Uterus (tissue), 4 donors: ENCODE results near the gene ENO4. TPM values are rescaled to one million over a fixed set of nuclear protein-coding genes. Genes with fewer than 3 reads are reported as not detected.

Experiments
- DNase-seq, 2 donors: peaks; one replicate each; pipeline ENCODE4 v3.0.0-alpha.2; 2019 to 2020
- H3K27ac ChIP-seq, 2 donors: fragments of 200-600 bp; sonication (generic); 1 replicate in 1 of 2; 2 replicates in 1 of 2; pipeline ENCODE4 v1.5.1; 2016 to 2018
- H3K27me3 ChIP-seq, 2 donors: fragments of 200-600 bp; sonication (generic); one replicate each; pipeline ENCODE4 v1.5.1; 2018 to 2019; ENCODE audit warnings: control low read depth in 1 of 2
- H3K36me3 ChIP-seq, 2 donors: fragments of 200-600 bp; sonication (generic); one replicate each; pipeline ENCODE4 v1.5.1; 2019; ENCODE audit warnings: control low read depth in 1 of 2
- H3K4me1 ChIP-seq, 2 donors: fragments of 200-600 bp; sonication (generic); one replicate each; pipeline ENCODE4 v1.5.1; 2018 to 2019; ENCODE audit warnings: control low read depth in 1 of 2
- H3K4me3 ChIP-seq, 2 donors: fragments of 200-600 bp; sonication (generic); 1 replicate in 1 of 2; 2 replicates in 1 of 2; pipeline ENCODE4 v1.5.1; 2018 to 2019; ENCODE audit warnings: mild to moderate bottlenecking in 1 of 2
- H3K9me3 ChIP-seq, 2 donors: fragments of 200-600 bp; sonication (generic); one replicate each; pipeline ENCODE4 v1.5.1; 2019; ENCODE audit warnings: control low read depth in 1 of 2
- POLR2A ChIP-seq, 2 donors: fragments of 450-650 bp; IDR thresholded peaks; one replicate each; pipeline ENCODE4 v1.6.1; 2016; ENCODE audit warnings: antibody characterized with exemption in 2 of 2, mild to moderate bottlenecking in 1 of 2, moderate library complexity in 1 of 2
- intact Hi-C: fragments of 100-400 bp; cut with DNase I; formaldehyde crosslinking; loops from one replicate; pipeline ENCODE4 v1.15.1; 2023; ENCODE audit warnings: low total_unique reads
- total RNA-seq, 4 donors: library from RNA; depleted of rRNA in 3 of 4; stranded (reverse); fragments of >200 nt in 3 of 4; gene quantifications; one replicate each; pipeline versions ENCODE4 v1.1.0 to v1.2.4, GENCODE V29; 2014 to 2023
- TF ChIP-seq, protein P1 (sequence below), 4 experiments: fragments of 200-600 bp in 2 of 4; fragments of 450-650 bp in 2 of 4; sonication (generic) in 2 of 4; IDR thresholded peaks; one replicate each; pipeline ENCODE4 v1.5.1; 2016 to 2019; ENCODE audit warnings: antibody characterized with exemption in 4 of 4, mild to moderate bottlenecking in 2 of 4, moderate library complexity in 1 of 4
- donor health status: DM: yes; HTN: yes; CAD: no.

Gene ENO4
- total RNA-seq, 4 donors from 2014 or later = 0.67 to 2.6 (median 2.2) TPM; not detected in 1

DNA sequence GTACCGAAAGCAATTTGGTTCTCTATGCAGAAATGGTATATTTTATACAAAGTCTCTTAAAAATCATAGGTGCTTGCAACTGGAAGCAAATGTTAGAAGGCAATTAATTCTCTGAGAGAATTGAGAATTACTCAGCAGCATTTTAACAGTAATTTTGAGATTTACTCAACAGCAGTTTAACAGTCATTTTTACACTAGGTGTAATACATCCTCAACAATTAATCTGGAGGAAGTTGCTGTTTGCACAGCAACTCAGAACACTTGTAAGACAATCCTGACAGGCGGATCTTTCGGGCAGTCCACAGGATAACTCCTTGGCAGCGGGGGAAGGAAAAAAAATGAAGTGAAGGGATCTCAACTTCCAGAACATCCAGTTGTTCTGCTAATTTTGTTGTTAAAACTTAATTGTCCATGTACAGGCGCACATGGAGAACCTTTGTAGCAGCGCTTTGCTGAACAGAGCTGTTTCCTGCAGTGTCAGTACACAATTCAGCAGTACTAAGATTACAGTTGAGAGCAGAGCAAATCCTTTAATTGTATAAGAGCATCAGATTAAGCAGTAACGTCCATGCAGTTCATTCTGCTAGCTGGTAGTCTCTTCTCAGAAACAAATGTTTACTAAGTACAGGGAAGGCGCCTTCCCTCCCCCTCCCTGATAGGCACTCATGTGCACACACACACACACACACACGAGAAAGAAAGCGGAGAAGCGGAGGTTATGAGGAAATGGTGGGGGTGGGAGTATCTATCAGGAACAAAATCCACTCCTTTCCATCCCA, 43.8 kb downstream of the ENO4 start:
- intact Hi-C loops = no loop called here
- no peaks in the 10 kb centered on the region for H3K9me3 ChIP-seq
- no peak overlapping the region for H3K4me3 ChIP-seq
- no peaks in the 10 kb centered on the region for H3K27me3 ChIP-seq
- H3K36me3 ChIP-seq = no peaks in the 10 kb centered on the region
- no peak overlapping the region for H3K27ac ChIP-seq
- no peak for DNase-seq
- TF ChIP-seq, protein P1, sequence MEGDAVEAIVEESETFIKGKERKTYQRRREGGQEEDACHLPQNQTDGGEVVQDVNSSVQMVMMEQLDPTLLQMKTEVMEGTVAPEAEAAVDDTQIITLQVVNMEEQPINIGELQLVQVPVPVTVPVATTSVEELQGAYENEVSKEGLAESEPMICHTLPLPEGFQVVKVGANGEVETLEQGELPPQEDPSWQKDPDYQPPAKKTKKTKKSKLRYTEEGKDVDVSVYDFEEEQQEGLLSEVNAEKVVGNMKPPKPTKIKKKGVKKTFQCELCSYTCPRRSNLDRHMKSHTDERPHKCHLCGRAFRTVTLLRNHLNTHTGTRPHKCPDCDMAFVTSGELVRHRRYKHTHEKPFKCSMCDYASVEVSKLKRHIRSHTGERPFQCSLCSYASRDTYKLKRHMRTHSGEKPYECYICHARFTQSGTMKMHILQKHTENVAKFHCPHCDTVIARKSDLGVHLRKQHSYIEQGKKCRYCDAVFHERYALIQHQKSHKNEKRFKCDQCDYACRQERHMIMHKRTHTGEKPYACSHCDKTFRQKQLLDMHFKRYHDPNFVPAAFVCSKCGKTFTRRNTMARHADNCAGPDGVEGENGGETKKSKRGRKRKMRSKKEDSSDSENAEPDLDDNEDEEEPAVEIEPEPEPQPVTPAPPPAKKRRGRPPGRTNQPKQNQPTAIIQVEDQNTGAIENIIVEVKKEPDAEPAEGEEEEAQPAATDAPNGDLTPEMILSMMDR (IDR thresholded peaks at IDR 0.05) = no peak
- TF ChIP-seq POLR2A (IDR thresholded peaks at IDR 0.05) = no peak
- no peaks in the 10 kb centered on the region for H3K4me1 ChIP-seq

GRCh38 chr10:116893686-116894037, 44.4 kb downstream of the ENO4 start:
- H3K4me1 ChIP-seq = no peaks in the 10 kb centered on the region
- no peak overlapping the region for H3K27ac ChIP-seq
- intact Hi-C loops = no loop called here
- no peaks in the 10 kb centered on the region for H3K27me3 ChIP-seq
- TF ChIP-seq, protein P1 (IDR thresholded peaks at IDR 0.05) = no peak
- TF ChIP-seq POLR2A (IDR thresholded peaks at IDR 0.05) = no peak
- H3K9me3 ChIP-seq = no peaks in the 10 kb centered on the region
- H3K36me3 ChIP-seq = no peaks in the 10 kb centered on the region
- no peak overlapping the region for H3K4me3 ChIP-seq
- no peak for DNase-seq

DNA sequence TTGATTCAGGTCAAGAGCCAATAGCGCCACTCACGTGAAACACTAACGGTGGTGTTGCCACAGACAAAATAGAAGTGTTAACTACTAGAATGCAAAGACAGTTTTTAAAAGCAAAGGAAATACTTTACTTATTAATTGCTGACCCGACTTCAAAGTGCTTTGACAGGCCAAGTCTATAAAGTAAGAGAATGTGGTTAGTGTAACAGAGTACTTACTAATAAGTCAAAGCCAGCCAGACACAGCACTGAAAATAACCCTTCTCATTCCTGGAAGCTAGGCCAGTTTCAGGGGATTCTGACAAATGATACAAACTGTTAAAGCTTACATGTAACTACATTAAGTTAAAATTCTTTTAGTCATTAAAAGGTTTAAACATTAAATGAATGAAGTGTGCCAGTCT, 50.3 kb downstream of the ENO4 start:
- intact Hi-C loops = no loop called here
- H3K27me3 ChIP-seq = no peaks in the 10 kb centered on the region
- H3K4me1 ChIP-seq = no peaks in the 10 kb centered on the region
- H3K36me3 ChIP-seq = no peaks in the 10 kb centered on the region
- no peaks in the 10 kb centered on the region for H3K9me3 ChIP-seq
- H3K4me3 ChIP-seq = no peak overlapping the region
- no peak for DNase-seq
- TF ChIP-seq POLR2A (IDR thresholded peaks at IDR 0.05) = no peak
- TF ChIP-seq, protein P1 (IDR thresholded peaks at IDR 0.05) = no peak
- H3K27ac ChIP-seq = no peak overlapping the region

DNA sequence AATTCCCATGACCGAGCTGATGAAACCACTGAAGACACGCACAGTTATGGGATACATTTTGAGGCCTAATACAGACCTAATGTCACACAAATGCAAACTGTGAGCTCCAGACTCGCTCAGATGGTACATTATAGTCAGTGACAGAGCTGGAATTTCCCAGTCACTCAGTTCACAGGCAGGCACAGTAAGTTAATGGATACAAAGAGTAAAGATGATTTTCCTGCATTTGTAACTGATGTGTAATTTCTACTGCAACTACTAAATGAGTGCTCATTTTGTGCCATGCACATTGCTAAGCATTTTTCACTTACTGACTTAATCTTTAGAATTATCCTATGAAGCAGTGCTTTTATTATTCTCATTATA, 56.5 kb downstream of the ENO4 start:
- intact Hi-C loops = no loop called here
- no peak for TF ChIP-seq POLR2A (IDR thresholded peaks at IDR 0.05)
- TF ChIP-seq, protein P1 (IDR thresholded peaks at IDR 0.05) = no peak
- no peaks in the 10 kb centered on the region for H3K4me1 ChIP-seq
- H3K9me3 ChIP-seq = no peaks in the 10 kb centered on the region
- H3K27ac ChIP-seq = no peak overlapping the region
- DNase-seq = no peak
- no peak overlapping the region for H3K4me3 ChIP-seq
- no peaks in the 10 kb centered on the region for H3K27me3 ChIP-seq
- H3K36me3 ChIP-seq = no peaks in the 10 kb centered on the region

- Histone ChIP-seq H3K4me3 (no peak overlapping the region), H3K4me1 (no peaks in the 10 kb centered on the region), H3K27me3 (no peaks in the 10 kb centered on the region), H3K9me3 (no peaks in the 10 kb centered on the region), H3K27ac (no peak overlapping the region), H3K36me3 (no peaks in the 10 kb centered on the region)
- TF ChIP-seq, protein P1 (IDR thresholded peaks at IDR 0.05) = no peak
- no peak for TF ChIP-seq POLR2A (IDR thresholded peaks at IDR 0.05)
- intact Hi-C loops = no loop called here
- DNase-seq = no peak
Observed at GRCh38 chr10:116907245-116907987, 58.1 kb downstream of the ENO4 start.
